Activated CD8-positive, alpha-beta T cell treated with anti-CD3 and anti-CD28 coated beads for 36 hours (primary cell): ENCODE measurements around the gene GUSB. TPM values are rescaled to one million over a fixed set of nuclear protein-coding genes. Genes with fewer than 3 reads are reported as not detected.

Source experiments
- ATAC-seq: fragments of 200-7000 bp; cut with Tn5 transposase; one replicate; pipeline ENCODE4 v1.10.0; 2021; ENCODE audit warnings: mild to moderate bottlenecking, moderate library complexity
- CTCF ChIA-PET: fragments of 350-600 bp; sonication (Branson Sonifier 250); formaldehyde crosslinking; loops from one replicate; lab custom pipeline; 2021; ENCODE audit warnings: antibody characterized with exemption; lab: Charles Lee
- POLR2A ChIA-PET: fragments of 350-600 bp; sonication (Branson Sonifier 250); formaldehyde crosslinking; loops from one replicate; lab custom pipeline; 2021; ENCODE audit warnings: antibody characterized with exemption; lab: Charles Lee
- DNase-seq: peaks from one replicate; pipeline ENCODE4 v3.0.0-alpha.2; 2020
- H3K27ac Mint-ChIP-seq: one replicate; pipeline ENCODE4 v1.8.0; 2021; ENCODE audit warnings: mild to moderate bottlenecking, mixed read lengths
- H3K27me3 Mint-ChIP-seq: one replicate; pipeline ENCODE4 v1.8.0; 2021; ENCODE audit warnings: mixed read lengths
- H3K36me3 Mint-ChIP-seq: one replicate; pipeline ENCODE4 v1.8.0; 2021; ENCODE audit warnings: low read depth, mixed read lengths
- H3K4me1 Mint-ChIP-seq: one replicate; pipeline ENCODE4 v1.8.0; 2021; ENCODE audit warnings: low read depth, mixed read lengths
- H3K4me3 Mint-ChIP-seq: one replicate; pipeline ENCODE4 v1.8.0; 2021; ENCODE audit warnings: mild to moderate bottlenecking, moderate library complexity, mixed read lengths
- H3K9me3 Mint-ChIP-seq: one replicate; pipeline ENCODE4 v1.8.0; 2021; ENCODE audit warnings: mixed read lengths
- CTCF ChIP-seq: fragments of 200-600 bp; IDR thresholded peaks from one replicate; pipeline ENCODE4 v1.8.0; 2022; ENCODE audit warnings: antibody characterized with exemption, mild to moderate bottlenecking
- intact Hi-C: fragments of 100-400 bp; cut with micrococcal nuclease; formaldehyde crosslinking; loops from one replicate; pipeline ENCODE4 v1.10.0; 2022
- total RNA-seq, 2 experiments: library from RNA; stranded (reverse); gene quantifications; one replicate each; pipeline ENCODE4 v1.2.3, GENCODE V29; 2021

GUSB gene
- total RNA-seq, 2 experiments from 2014 or later: 42.0 to 48.6 TPM

GRCh38 chr7:65925040-65925439 lies 57.0 kb downstream of the GUSB start:
- Mint-ChIP-seq H3K9me3 (no peaks in the 10 kb centered on the region), H3K4me3 (no peak overlapping the region), H3K36me3 (peaks cover 6% of the 10 kb centered on the region), H3K27ac (no peak overlapping the region), H3K4me1 (peaks cover 3% of the 10 kb centered on the region), H3K27me3 (no peaks in the 10 kb centered on the region)
- ChIA-PET POLR2A (no interaction called here), CTCF (no interaction called here)
- intact Hi-C loops: no loop called here
- DNase-seq (no peak), ATAC-seq (no peak)
- no peak for TF ChIP-seq CTCF

- Mint-ChIP-seq H3K9me3 (no peaks in the 10 kb centered on the region), H3K27me3 (no peaks in the 10 kb centered on the region), H3K36me3 (peaks cover 6% of the 10 kb centered on the region), H3K27ac (no peak overlapping the region), H3K4me3 (no peak overlapping the region), H3K4me1 (peaks cover 3% of the 10 kb centered on the region)
- CTCF ChIA-PET: no interaction called here
- ATAC-seq (no peak), DNase-seq (no peak)
- intact Hi-C loops: no loop called here
- no peak for TF ChIP-seq CTCF
- POLR2A ChIA-PET: no interaction called here
Measured at GRCh38 chr7:65924193-65924592, 57.8 kb downstream of the GUSB start.

GRCh38 chr7:65923316-65923715 lies 58.7 kb downstream of the GUSB start:
- POLR2A ChIA-PET: interaction anchor here (0.6 kb wide), 1 partner anchor 64 kb away, joined by 3 read pairs; no protein-coding TSS in a partner anchor
- H3K36me3 Mint-ChIP-seq: peaks cover 9% of the 10 kb centered on the region
- no peak for TF ChIP-seq CTCF

GRCh38 chr7:65915921-65916657 lies 65.9 kb downstream of the GUSB start:
- CTCF ChIA-PET: no interaction called here
- Mint-ChIP-seq H3K27me3 (no peaks in the 10 kb centered on the region), H3K36me3 (peaks cover 2% of the 10 kb centered on the region), H3K4me3 (no peak overlapping the region), H3K27ac (no peak overlapping the region), H3K4me1 (no peaks in the 10 kb centered on the region), H3K9me3 (no peaks in the 10 kb centered on the region)
- POLR2A ChIA-PET: no interaction called here
- no peak for TF ChIP-seq CTCF
- no peak for ATAC-seq
- DNase-seq: no peak
- intact Hi-C loops: no loop called here

More at GRCh38 chr7:65923316-65923715, 58.7 kb downstream of the GUSB start:
- H3K4me3 Mint-ChIP-seq: no peak overlapping the region
- ATAC-seq (no peak), DNase-seq (no peak)
- H3K27me3 Mint-ChIP-seq: no peaks in the 10 kb centered on the region
- H3K9me3 Mint-ChIP-seq: no peaks in the 10 kb centered on the region
- intact Hi-C loops: no loop called here
- no peak overlapping the region for H3K27ac Mint-ChIP-seq
- CTCF ChIA-PET: no interaction called here
- H3K4me1 Mint-ChIP-seq: no peaks in the 10 kb centered on the region

- Mint-ChIP-seq H3K4me1 (peaks cover 2% of the 10 kb centered on the region), H3K27me3 (no peaks in the 10 kb centered on the region), H3K4me3 (no peak overlapping the region), H3K36me3 (no peaks in the 10 kb centered on the region), H3K9me3 (no peaks in the 10 kb centered on the region), H3K27ac (no peak overlapping the region)
- DNase-seq: no peak
- ChIA-PET POLR2A (no interaction called here), CTCF (no interaction called here)
- intact Hi-C loops: no loop called here
- no peak for TF ChIP-seq CTCF
- ATAC-seq: no peak
Measured at GRCh38 chr7:65912237-65912636, 69.8 kb downstream of the GUSB start.

Other genes with a start within 250 kb of the GUSB start
- 10 to 100 TPM; 13.5 to 13.8 TPM for gene VKORC1L1, start 109.1 kb downstream of the GUSB start, total RNA-seq
- 10 to 100 TPM; 15.5 to 19.4 TPM for gene ASL, start 93.6 kb upstream of the GUSB start, total RNA-seq
- gene CRCP, start 132.6 kb upstream of the GUSB start, total RNA-seq: 10 to 100 TPM; 25.5 to 25.9 TPM
- 1 to 10 TPM; 2.4 TPM for gene TPST1, start 223.1 kb upstream of the GUSB start, total RNA-seq